GM13976 (cell line): ENCODE data around the gene MSANTD7.
"Not testable (repeated sequence)": the region's sequence is repeated elsewhere in the genome, so short reads cannot be mapped to it uniquely, and the experiment has no call there.

Experiments
- DNase-seq: peaks from one replicate; pipeline ENCODE4 v3.0.0; 2012; ENCODE audit warnings: low spot score
- in situ Hi-C: fragments of 300-500 bp; cut with MboI; formaldehyde crosslinking; loops from one replicate; pipeline ENCODE4 v1.12.0; 2022; ENCODE audit warnings: low sequenced_read_pairs, mixed read lengths, inconsistent platforms; ENCODE audit not compliant: unreplicated experiment
- TF ChIP-seq, protein P1 (sequence below): IDR thresholded peaks from 2 replicates; pipeline ENCODE4 v1.5.1; 2012; ENCODE audit warnings: borderline replicate concordance, mild to moderate bottlenecking; ENCODE audit not compliant: insufficient read depth; ENCODE audit errors: extremely low read depth, missing control alignments, control extremely low read depth

The MSANTD7 gene

DNA sequence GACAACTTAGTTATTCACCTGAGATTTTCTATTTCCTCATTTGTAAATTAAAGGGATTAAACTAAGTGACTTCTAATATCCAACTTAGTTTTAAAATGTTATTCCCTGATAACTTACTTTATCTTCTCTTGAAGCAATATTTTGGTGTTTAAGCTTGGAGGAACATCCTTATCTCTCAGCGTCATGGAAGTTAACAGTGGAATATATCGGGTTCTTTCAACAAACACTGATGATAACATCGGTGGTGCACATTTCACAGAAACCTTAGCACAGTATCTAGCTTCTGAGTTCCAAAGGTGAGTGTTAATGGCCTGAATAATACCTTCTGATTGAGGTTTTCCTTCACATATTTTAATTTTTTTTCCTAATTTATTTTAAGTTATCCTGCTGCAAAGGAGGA lies 14.1 kb downstream of the MSANTD7 start:
- TF ChIP-seq, protein P1, sequence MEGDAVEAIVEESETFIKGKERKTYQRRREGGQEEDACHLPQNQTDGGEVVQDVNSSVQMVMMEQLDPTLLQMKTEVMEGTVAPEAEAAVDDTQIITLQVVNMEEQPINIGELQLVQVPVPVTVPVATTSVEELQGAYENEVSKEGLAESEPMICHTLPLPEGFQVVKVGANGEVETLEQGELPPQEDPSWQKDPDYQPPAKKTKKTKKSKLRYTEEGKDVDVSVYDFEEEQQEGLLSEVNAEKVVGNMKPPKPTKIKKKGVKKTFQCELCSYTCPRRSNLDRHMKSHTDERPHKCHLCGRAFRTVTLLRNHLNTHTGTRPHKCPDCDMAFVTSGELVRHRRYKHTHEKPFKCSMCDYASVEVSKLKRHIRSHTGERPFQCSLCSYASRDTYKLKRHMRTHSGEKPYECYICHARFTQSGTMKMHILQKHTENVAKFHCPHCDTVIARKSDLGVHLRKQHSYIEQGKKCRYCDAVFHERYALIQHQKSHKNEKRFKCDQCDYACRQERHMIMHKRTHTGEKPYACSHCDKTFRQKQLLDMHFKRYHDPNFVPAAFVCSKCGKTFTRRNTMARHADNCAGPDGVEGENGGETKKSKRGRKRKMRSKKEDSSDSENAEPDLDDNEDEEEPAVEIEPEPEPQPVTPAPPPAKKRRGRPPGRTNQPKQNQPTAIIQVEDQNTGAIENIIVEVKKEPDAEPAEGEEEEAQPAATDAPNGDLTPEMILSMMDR = no peak
- no peak for DNase-seq
- in situ Hi-C loops = no loop called here

DNA sequence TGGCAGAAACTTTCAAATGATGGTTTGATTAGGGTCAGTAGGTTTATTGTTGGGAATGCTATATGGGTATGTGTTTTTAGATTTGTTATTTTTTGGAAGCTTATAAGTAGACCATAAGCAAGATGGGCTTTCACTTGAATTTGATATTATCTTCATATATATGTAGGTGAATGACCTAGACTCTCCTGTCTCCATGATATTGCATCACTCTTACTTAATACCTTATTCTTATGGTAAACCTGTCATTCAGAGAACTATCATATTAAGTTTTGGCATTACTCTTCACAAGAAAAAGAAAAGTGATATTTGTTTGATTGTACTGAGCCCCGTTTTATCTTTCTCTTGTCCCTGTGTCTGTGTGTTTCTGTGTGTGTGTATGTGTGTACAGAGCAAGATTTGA lies 17.3 kb downstream of the MSANTD7 start:
- TF ChIP-seq, protein P1 = no peak
- in situ Hi-C loops = no loop called here
- no peak for DNase-seq

DNA sequence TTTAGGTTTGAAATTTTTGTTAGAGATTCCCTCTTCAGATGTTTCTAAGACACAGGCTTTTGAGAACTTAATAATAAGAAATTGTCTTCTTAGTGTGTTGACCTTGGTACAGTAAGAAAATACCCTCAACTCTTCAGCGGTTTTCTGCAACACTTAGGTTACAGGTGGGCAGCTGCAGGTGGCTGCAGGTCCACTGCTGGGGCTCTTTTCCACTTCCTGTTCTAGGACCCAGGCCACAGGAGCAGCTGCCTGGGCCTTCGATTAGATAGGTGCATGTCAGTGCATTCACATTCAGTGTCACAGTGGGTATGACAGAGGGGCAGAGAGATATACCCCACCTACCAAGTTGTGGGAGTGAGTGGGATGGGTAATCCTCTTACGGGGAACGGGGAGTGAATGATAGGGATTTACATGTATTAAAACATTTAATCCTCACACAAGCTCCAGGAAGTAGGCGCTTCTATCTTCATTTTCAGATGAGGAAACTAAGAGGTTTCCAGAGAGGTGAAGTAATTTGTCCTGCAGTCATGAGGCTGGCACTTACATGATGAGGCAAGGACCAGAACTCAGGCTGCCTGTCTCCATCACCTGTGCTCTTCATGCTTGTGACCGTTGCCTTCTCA lies 20.3 kb downstream of the MSANTD7 start:
- in situ Hi-C loops = no loop called here
- TF ChIP-seq, protein P1 = no peak
- DNase-seq = no peak

DNA sequence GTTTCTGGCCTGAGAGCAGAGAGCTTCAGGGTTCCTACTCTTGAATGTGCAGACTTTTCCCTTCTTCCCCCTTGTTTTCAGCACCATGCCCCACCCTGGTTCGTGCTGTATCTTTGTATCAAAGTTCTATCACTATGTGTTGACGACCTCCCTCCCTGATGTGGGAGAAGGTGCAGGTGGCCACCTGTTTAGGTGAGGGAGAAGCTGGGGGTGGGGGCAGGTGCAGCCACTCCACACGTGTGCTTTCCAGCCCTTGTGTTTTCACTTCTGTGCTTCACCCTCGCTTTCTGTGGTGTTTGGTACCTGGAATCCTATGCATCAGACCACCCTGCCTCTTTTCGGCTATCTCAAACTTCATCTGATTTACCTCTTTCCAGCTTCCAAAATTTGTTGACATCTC lies 20.9 kb downstream of the MSANTD7 start:
- no peak for DNase-seq
- in situ Hi-C loops = no loop called here
- TF ChIP-seq, protein P1 = no peak

DNA sequence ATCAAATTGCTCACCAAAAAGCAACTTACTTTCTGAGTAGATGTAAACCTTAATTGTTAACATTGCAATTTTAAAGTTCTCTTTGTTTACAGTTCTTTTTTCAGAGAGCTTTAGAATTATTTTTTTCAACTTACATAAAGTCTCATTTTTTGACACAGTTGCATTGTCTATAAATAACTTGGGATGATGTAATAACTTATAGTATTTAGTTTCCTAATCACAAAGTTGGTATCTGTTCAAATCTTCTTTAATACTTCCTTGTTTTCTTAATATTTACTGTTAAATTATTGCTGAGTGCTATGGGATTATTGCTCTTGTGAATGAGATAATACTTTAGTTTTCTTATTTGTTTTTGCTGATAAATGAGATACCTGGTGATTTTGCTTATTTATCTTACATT lies 21.7 kb downstream of the MSANTD7 start:
- in situ Hi-C loops = no loop called here
- TF ChIP-seq, protein P1 = no peak
- DNase-seq = no peak

DNA sequence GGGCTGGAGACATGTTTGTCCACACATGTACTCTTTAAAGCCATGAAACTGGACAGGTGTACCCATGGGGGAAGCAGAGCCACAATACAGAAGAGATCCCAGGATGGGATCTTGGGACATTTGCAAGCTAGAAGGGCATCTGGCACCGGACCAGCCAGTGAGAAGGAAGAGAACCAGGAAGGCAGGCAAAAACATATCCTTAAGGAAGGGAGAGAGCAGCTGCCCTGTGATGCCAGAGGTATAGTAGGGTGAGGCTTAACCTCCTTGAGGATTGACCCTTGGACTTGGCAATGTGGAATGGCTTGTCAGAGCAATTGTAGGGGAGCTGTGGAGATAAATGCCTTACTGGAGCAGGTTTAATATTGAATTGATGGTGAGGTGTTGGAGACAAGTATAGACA lies 22.7 kb downstream of the MSANTD7 start:
- DNase-seq = no peak
- TF ChIP-seq, protein P1 = no peak
- in situ Hi-C loops = no loop called here

DNA sequence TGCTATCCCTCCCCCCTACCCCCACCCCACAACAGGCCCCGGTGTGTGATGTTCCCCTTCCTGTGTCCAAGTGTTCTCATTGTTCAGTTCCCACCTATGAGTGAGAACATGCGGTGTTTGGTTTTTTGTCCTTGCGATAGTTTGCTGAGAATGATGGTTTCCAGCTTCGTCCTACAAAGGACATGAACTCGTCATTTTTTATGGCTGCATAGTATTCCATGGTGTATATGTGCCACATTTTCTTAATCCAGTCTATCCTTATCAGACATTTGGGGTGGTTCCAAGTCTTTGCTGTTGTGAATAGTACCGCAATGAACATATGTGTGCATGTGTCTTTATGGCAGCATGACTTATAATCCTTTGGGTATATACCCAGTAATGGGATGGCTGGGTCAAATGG lies 26.4 kb downstream of the MSANTD7 start:
- DNase-seq, in situ Hi-C loops: not testable (repeated sequence)

DNA sequence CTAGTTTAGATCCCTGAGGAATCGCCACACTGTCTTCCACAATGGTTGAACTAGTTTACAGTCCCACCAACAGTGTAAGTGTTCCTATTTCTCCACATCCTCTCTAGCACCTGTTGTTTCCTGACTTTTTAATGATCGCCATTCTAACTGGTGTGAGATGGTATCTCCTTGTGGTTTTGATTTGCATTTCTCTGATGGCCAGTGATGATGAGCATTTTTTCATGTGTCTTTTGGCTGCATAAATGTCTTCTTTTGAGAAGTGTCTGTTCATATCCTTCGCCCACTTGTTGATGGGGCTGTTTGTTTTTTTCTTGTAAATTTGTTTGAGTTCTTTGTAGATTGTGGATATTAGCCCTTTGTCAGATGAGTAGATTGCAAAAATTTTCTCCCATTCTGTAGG lies 26.8 kb downstream of the MSANTD7 start:
- DNase-seq, in situ Hi-C loops: not testable (repeated sequence)
